ENCODE results near the gene C5orf15.

GRCh38 chr5:133934822-133935666 is 33.4 kb downstream of the C5orf15 start:
- no peak for TF ChIP-seq CTCF (IDR thresholded peaks at IDR 0.05)
- no peak for TF ChIP-seq SIN3A (IDR thresholded peaks at IDR 0.05; ENCODE audit: borderline replicate concordance, insufficient read depth, low read depth, low read length)
- TF ChIP-seq POLR2AphosphoS5 (IDR thresholded peaks at IDR 0.05; ENCODE audit: low read depth, low read length) = no peak
- no peak for TF ChIP-seq REST (IDR thresholded peaks at IDR 0.05; ENCODE audit: insufficient read depth in 1 of 2, low read depth in 2 of 2, low read length in 1 of 2)
